ENCODE data around the gene DCAF4L1.

Gene DCAF4L1, protein sequence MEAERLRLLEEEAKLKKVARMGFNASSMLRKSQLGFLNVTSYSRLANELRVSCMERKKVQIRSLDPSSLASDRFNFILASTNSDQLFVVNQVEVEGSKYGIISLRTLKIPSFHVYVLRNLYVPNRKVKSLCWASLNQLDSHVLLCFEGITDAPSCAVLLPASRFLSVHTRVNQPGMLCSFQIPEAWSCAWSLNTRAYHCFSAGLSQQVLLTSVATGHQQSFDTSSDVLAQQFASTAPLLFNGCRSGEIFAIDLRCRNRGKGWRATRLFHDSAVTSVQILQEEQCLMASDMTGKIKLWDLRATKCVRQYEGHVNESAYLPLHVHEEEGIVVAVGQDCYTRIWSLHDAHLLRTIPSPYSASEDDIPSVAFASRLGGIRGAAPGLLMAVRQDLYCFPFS

DNA sequence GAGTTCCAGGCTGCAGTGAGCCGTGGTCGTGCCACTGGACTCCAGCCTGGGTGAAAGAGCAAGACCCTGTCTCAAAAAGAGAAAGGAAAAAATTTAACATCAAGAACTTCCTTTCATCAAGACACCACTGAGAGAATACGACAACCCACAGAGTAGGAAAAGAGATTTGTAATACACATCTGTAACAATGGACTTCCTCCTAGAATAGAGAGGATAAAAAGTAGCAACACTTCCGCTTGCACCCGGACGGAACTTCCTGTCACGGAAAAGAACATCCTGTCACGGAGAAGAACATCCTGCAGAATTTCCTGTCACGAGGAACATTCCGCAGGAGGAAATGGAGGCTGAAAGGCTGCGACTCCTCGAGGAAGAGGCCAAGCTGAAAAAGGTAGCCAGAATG, at the start of gene DCAF4L1:
DCAF4L1 (plus strand) TSS at position 301 of the 400 bp plus-strand sequence; CDS start at position 338, 37 bp downstream.
- DNase-seq (ENCODE audit: low read depth, low spot score): no peak

DNA sequence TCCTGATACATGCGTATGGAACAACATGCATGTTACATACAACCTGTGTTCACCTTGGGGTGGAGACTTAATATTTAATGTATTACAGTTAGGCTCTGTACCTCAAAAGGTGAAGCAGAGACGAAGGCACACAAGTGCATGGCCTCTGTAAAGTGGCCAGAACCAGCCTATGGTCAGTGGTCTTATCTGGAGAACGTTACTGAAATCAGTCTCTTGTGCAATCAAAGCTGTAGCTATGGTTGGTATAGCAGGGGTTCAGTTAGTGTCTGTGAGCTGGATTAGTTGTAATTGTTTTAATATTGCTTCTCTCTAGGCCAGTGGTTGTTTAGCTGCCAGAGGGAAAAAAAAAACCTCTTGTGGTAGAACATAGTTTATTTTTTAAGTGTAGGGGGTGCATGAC, 48.6 kb upstream of the DCAF4L1 start:
- DNase-seq (ENCODE audit: low read depth, low spot score): no peak

DNA sequence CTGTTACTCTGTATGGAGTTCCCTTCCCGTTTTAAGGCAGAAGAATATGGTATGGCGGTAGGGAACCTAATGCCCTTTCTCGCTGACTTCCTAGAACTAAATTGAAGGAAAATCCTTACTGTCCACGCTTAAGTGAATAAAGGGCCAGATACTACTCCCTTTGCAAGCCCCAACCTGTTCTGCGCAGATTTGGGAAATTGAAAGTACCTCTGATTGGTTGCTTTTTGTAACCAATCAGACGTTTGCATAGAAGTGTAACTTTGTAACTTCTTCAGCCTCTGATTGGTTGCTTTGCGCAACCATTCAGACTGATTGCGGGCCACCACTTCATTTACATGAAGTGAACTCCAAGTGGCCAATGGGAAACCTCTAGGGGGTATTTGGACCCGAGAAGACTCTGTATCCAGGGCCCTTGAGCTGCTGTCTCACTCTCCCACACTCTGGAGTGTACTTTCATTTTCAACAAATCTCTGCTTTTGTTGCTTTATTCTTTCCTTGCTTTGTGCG, 47.5 kb upstream of the DCAF4L1 start:
- DNase-seq (ENCODE audit: low read depth, low spot score): no peak

DNA sequence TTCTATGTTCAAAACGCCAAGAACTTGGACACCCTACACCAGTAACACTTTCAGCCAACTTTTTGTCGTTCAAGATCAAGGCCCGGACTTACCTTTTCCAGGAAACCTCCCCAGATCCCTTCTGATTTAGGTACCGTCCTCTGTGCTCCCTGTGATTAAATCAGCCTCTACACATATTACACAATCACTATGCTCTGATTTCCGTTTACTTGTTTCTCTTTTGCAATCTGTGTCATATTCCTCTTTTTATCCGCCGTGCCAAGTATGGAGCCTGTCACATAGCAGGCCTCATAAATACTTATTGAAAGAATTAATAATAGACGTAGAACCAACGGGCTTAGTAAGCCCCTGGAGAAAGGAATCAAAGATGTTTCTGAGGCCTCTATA, 47.0 kb upstream of the DCAF4L1 start:
- DNase-seq (ENCODE audit: low read depth, low spot score): no peak

DNA sequence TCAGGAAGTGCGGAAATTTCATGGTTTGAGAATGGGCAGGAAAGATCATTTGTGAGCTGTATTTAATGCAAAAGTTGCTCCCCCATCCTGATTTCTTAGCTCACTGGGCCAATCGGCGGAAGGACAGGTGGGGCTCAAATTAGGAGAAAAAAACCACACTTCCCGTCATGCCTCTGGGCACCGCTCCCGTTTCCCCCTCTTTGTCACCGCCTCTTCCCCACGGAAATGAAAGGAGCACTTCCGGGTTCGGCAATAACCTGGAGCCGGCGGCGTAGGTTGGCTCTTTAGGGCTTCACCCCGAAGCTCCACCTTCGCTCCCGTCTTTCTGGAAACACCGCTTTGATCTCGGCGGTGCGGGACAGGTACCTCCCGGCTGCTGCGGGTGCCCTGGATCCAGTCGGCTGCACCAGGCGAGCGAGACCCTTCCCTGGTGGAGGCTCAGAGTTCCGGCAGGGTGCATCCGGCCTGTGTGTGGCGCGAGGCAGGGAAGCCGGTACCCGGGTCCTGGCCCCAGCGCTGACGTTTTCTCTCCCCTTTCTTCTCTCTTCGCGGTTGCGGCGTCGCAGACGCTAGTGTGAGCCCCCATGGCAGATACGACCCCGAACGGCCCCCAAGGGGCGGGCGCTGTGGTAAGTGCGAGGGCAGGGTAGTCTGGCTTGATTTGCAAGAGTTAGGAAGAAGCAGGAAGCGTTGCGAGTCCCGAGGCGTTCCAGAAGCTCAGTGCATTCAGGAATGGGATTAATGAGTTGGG, 46.5 kb upstream of the DCAF4L1 start, which contains the start of gene TMEM33:
TMEM33 (plus strand) TSS at position 529 of the 751 bp plus-strand sequence; CDS start at position 585, 56 bp downstream.
- peak; percentile 26 for DNase-seq (ENCODE audit: low read depth, low spot score)

DNA sequence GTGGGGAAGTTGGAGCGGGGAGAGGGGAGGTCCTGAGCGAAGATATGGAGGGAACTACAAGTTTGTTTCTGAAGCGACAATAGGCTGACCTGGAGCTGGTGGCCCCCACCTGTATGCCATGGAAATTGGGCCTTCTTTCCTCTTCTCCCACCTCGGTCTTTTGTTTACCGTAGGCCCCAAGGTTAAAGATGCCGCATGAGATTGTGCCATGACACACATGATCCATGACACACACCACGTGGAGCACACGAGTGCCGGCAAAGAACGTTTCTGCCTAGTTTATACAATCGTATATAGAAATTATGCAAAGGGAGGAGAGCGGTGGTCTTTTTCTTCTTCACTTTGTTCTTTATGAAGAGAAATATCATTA, 45.9 kb upstream of the DCAF4L1 start:
- no peak for DNase-seq (ENCODE audit: low read depth, low spot score)

DNA sequence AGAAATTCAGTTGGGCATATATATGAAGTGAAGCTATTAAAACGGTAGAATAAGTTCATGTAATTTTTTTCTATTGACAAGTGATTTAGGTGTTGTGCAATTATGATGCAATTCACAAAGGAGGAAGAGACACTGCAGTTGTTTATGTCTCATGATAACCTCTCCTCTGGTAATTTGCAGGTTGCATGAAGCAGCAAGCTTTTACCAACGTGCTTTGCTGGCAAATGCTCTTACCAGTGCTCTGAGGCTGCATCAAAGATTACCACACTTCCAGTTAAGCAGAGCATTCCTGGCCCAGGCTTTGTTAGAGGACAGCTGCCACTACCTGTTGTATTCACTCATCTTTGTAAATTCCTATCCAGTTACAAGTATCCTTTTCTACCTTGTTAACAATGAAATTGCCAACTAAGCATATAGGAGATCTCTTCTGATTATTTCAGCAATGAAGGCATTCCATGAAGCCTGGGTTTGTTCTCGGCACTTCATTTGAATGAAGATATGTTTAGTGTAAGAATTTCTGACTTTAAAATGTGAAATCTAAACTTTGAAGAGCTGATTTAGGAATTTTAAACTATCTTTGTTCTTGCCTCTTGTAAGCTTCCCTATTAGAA, 42.4 kb upstream of the DCAF4L1 start:
- no peak for DNase-seq (ENCODE audit: low read depth, low spot score)

DNA sequence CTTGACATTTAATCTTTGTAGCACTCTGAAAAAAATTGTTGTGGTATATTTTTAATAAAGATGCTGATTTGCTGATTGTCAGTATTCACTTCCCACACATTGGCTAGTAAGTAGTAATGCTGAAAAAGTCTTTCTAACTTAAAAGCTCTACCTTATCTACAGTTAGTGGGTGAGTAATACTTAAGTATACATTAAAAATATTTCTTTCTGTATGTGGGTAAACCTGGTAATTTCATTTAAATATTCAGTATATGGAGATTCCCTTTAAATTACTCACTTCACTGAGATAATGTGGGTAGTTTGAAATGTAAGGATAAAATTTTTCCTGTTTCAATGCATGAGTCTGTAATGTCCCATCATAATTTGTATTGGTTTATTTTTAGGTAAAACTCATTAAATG, 40.7 kb upstream of the DCAF4L1 start:
- DNase-seq (ENCODE audit: low read depth, low spot score): no peak

DNA sequence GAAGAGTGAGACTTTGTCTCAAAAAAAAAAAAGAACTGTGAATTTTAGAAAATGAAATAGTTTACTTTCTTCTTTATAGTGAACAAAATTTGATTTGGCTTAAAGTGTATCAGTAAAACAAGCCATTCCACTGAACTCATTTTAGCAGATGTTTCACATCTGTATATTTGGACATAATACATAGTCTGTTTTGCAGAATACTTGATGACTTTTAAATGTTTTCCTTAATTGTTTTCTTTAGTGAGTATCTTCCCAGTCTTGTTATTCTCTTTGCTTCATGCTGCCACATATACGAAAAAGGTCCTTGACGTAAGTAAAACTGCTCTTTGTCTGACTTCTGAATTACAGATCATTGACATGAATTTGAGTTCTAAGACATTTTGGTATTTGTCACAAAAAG, 38.0 kb upstream of the DCAF4L1 start:
- DNase-seq (ENCODE audit: low read depth, low spot score): no peak

DNA sequence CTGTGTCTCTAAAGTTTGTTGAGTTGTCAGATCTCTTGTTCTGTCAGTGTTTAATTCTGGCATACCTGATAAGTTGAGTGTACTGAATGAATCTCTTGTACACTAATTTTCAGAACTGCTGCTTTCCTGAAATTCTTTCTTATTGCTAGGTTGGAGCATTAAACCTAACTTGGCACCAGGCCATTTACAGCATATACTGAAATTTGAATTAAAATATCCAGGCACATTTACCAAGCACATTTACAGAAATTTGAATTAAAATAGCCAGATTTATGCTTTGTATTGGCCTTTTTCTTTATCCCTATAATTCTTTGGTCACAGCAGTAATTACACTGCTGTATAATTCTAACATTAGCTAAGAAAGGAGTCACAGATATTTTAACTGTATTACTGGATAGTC, 37.5 kb upstream of the DCAF4L1 start:
- DNase-seq (ENCODE audit: low read depth, low spot score): no peak

DNA sequence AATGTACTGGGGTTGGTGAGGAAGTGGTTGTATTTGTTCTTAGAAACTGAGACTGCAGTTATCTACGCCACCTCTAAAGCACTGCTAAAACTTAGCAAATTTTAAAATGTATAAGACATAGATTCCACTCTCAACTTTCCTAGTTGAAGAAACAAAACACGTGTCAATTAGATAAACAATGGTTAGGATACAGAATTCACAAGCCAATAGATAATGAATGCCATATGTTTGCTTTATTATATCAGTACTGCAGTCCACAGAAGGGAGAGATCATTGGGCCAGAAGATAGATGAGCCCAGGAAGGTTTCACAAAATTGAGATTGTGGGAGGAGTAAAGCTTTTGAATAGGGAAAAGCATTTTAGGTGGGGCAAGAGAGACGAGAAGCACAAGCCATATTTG, 32.0 kb upstream of the DCAF4L1 start:
- no peak for DNase-seq (ENCODE audit: low read depth, low spot score)

DNA sequence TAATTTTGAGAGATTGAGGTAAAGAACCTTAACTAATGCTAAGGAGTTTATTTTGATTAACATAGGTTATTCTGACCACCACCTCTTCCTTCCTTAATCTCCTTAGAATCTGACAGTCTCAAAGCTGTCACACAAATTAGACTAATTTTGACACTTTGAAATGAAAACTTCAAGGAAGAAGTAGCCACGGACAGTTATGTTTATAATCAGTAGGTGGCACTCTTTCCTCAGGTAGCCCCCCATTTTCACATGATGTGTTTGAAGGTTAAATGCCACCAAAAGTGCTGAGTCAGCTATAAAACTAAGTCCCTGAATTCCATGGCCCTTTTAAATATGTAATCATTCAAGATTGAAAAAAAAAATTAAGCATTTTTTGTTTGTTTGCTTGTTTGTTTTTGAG, 23.9 kb upstream of the DCAF4L1 start:
- DNase-seq (ENCODE audit: low read depth, low spot score): no peak

DNA sequence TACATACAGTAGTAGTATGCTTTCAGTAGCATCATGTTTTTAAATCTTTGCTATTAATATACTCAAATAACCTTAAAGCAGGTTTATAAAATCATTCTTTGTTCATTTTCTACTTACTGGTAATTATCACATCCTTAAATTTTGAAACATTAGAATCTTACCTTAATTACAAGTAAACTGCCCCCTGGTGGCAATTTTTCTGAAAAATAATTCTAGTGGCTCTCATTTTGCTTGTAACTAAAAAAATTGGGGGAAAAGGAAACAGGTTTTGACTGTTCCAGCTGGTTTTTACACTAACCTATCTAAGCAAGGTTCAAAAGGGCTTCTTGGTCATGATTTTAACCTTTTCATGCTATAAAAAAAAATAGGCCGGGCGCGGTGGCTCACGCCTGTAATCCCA, 18.5 kb upstream of the DCAF4L1 start:
- no peak for DNase-seq (ENCODE audit: low read depth, low spot score)

DNA sequence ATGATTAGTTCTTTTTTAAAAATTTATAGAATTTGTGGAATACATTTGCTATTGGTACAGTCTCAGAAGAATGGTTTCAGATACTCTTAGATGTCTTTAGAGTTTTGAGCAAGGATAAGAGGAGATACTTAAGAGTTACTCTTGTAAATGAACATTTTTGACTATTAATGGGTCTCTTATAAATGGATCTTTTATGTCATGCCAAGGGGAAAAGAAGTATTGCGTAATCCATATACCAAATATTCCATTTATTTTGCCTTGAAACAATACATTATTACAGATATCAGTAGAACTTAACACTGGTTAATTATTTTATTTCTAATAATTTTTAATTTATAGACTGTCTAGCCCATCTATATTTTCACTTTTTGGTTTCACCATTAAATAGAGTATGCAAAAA, 17.2 kb upstream of the DCAF4L1 start:
- no peak for DNase-seq (ENCODE audit: low read depth, low spot score)

DNA sequence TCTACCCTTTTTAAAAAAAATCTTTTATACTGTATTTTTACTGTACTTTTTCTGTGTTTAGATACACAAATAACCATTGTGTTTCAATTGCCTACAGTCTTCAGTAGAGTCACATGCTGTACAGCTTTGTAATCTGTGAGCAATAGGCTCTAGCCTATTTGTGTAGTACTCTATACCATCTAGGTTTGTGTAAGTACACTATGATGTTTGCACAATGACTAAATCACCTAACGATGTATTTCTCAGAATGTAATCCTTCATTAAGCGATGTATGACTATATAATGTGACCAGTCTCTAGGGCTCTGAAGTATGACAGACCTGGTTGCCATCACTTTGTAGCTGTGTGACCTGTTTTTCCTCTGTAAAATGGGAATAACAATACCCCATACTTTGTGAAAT, 14.2 kb upstream of the DCAF4L1 start:
- no peak for DNase-seq (ENCODE audit: low read depth, low spot score)

DNA sequence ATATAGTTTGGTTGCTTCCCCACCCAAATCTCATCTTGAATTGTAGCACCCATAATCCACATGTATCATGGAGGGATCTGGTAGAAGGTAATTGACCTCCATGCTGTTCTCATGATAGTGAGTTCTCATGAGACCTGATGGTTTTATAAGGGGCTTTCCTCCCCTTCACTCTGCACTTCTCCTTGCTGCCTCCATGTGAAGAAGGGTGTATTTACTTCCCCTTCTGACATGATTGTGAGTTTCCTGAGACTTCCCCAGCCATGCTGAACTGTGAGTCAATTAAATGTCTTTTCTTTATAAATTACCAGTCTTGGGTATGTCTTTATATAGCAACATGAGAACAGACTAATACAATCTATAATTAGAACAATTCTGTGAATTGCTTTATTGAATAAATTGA, 11.9 kb upstream of the DCAF4L1 start:
- DNase-seq (ENCODE audit: low read depth, low spot score): no peak

DNA sequence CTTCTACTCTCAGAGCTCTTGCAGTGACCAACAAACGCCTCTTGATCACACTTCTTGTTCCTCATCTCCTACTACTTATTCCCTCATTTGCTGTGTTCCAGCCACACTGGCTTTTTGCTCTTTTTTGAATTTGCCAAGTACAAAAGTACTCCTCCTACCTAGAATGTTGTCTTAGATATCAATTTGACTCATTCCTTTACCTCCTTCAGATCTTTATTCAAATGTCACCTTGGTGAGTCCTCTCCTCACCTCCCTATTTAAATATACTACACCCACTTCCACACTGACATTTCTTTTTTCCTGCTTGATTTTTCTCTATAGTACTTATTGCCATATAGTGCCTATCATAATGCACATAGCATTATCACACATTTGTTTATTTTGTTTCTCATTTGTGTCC, 6.2 kb upstream of the DCAF4L1 start:
- DNase-seq (ENCODE audit: low read depth, low spot score): no peak

DNA sequence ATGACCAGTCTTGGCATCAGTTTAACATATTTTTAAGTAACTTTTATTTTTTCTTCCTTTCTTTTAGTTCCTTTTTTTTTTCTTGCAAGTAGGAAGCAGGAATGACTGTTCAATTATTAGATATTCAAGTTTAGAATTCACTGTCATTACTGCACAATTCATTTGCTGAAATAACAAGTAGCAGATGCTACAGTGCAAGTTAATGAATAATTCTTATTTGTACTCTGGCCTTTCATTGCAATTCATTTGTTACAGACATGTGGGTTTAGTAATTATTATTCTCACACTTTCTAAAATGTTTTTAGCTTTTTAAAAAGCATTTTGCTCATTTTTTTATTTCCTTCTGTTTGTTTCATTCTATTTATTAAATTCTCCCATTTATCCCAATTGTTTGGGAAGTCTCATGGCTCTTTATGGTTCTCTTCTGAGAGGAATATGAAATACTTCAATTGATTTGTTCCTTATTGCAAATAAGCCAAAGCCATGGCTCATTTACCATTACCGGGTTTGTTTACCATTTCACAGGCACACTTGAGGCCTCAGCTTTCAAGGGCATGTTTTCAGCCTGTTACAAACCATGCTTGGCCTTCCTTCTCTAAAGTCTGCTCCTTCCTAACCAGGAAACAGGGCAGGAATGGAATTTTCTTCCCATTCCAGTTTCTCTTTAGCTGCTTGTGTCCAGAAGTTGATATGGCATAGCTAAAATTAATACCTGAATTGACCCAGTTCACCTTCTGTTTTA, 4.6 kb upstream of the DCAF4L1 start:
- DNase-seq (ENCODE audit: low read depth, low spot score): no peak

DNA sequence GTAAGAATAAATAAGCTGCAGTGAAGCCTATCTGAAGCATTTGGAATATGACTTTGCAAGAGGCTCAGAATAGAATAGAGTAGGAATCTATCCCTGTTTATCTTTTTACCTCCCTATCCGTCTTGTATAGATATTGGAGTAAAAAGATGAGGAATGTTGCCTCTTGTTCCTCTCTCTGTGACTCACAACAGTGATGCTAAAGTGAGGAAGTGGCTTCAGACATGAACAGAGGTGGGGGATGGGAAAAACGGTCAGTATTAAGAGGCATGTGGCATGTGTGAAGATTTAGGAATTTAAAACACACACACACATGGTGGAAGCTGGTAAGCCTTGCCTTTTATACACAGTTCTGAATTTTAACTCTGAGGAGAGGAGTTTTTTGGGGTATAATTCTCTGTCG, 3.8 kb upstream of the DCAF4L1 start:
- no peak for DNase-seq (ENCODE audit: low read depth, low spot score)

DNA sequence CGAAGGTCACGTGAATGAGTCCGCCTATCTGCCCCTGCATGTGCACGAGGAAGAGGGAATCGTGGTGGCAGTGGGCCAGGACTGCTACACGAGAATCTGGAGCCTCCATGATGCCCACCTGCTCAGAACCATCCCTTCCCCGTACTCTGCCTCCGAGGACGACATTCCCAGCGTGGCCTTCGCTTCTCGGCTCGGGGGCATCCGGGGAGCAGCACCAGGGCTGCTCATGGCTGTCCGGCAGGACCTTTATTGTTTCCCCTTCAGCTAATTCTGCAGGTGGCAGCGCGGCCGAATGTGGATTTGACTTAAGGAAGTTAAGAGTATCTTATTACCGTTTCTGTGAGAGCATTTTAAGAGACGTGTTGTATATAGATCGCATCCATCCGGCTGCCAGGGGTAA, 1.2 kb downstream of the DCAF4L1 start:
- DNase-seq (ENCODE audit: low read depth, low spot score): no peak

DNA sequence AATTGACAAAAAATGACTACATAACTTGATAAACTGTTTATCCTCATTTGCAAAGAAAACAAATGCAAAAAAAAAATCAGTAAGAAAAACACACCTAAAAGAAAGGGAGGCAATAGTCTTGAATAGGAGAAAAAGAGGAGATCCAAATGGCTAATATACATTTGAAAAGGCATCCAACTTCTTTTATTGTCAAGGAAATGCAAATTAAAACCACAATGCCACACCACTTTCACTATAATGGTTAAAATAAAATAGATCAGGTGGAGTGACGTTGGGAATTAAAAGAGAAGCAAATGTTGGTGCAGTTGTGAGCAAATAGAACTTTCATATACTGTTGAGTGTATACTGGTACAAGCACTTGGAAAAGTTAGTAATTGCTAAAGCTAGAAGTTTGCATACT, 3.6 kb downstream of the DCAF4L1 start:
- no peak for DNase-seq (ENCODE audit: low read depth, low spot score)

DNA sequence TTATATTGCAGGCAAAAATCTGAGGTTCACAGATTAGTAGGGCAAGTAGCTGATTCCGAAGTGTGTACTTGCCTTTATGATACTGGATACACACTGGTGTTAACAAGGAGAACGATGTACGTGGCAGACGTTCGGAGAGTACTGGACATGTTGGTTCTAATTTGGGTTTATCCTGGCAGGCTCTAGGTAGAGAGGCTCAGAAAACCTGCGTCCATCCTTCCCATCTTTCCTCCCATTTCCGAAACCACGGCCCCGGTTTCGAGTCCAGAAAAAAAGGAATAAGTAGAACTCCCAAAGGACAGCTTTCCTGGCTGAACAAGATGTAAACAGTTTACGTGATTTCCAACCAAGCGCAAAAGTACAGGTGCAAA, 8.4 kb downstream of the DCAF4L1 start:
- no peak for DNase-seq (ENCODE audit: low read depth, low spot score)

All from brain pericyte (primary cell).